OCI-LY7 (cell line): Measurements from ENCODE around the gene MAN1C1. TPM values are rescaled to one million over a fixed set of nuclear protein-coding genes. Genes with fewer than 3 reads are reported as not detected.

Experiments
- BruUV-seq: library from RNA; stranded (reverse); fragments of 400-500 nt; replicated peaks from 2 replicates; lab custom pipeline; 2021; lab: Mats Ljungman, UMichigan
- CTCF ChIA-PET: fragments of 300-600 bp; sonication (Branson Sonifier 250); formaldehyde crosslinking; loops from one replicate; lab custom pipeline; 2022; ENCODE audit warnings: antibody characterized with exemption; ENCODE audit not compliant: unreplicated experiment; lab: Charles Lee
- POLR2A ChIA-PET: fragments of 300-600 bp; sonication (Branson Sonifier 250); formaldehyde crosslinking; loops from one replicate; lab custom pipeline; 2022; ENCODE audit warnings: antibody characterized with exemption; lab: Charles Lee
- DNase-seq: peaks from one replicate; pipeline ENCODE4 v3.0.0-alpha.2; 2015; ENCODE audit warnings: low spot score
- H2AFZ ChIP-seq: fragments of 200-600 bp; sonication (generic), shearing (Covaris generic); 2 replicates; pipeline ENCODE4 v1.6.1; 2014; ENCODE audit warnings: mild to moderate bottlenecking, antibody characterized with exemption, low read length, moderate library complexity
- H3K27ac ChIP-seq: fragments of 200-600 bp; sonication (generic); 2 replicates; pipeline ENCODE4 v1.5.1; 2014; ENCODE audit warnings: mixed run types, low read depth, mild to moderate bottlenecking, moderate library complexity, low read length, inconsistent platforms; ENCODE audit not compliant: poor library complexity, severe bottlenecking
- H3K36me3 ChIP-seq: fragments of 200-600 bp; sonication (generic); 2 replicates; pipeline ENCODE4 v1.6.1; 2014; ENCODE audit warnings: mild to moderate bottlenecking, antibody characterized with exemption, low read length, moderate library complexity, mixed read lengths; ENCODE audit not compliant: insufficient read depth
- H3K4me1 ChIP-seq: fragments of 200-600 bp; sonication (generic); 2 replicates; pipeline ENCODE4 v1.5.1; 2014; ENCODE audit warnings: mild to moderate bottlenecking, low read length; ENCODE audit not compliant: insufficient read depth, poor library complexity, severe bottlenecking
- H3K4me2 ChIP-seq: fragments of 200-600 bp; sonication (generic); 2 replicates; pipeline ENCODE4 v1.6.1; 2014; ENCODE audit warnings: mild to moderate bottlenecking, low read length
- H3K4me3 ChIP-seq: fragments of 200-600 bp; sonication (generic); 2 replicates; pipeline ENCODE4 v1.5.1; 2014; ENCODE audit warnings: mild to moderate bottlenecking, low read depth, low read length; ENCODE audit not compliant: poor library complexity, severe bottlenecking
- H3K79me2 ChIP-seq: fragments of 200-600 bp; sonication (generic); 2 replicates; pipeline ENCODE4 v1.6.1; 2016; ENCODE audit warnings: low read depth, mild to moderate bottlenecking, low read length, moderate library complexity, mixed read lengths; ENCODE audit not compliant: insufficient read depth
- H3K9me2 ChIP-seq: fragments of 200-600 bp; sonication (generic); 2 replicates; pipeline ENCODE4 v1.6.1; 2016; ENCODE audit warnings: mild to moderate bottlenecking, low read length, mixed read lengths; ENCODE audit not compliant: insufficient read depth
- H3K9me3 ChIP-seq: fragments of 200-600 bp; sonication (generic); 2 replicates; pipeline ENCODE4 v1.6.1; 2014; ENCODE audit warnings: mild to moderate bottlenecking, mixed run types, low read length, mixed read lengths
- H4K20me1 ChIP-seq: fragments of 200-600 bp; sonication (generic); 2 replicates; pipeline ENCODE4 v1.6.1; 2014; ENCODE audit warnings: mild to moderate bottlenecking, antibody characterized with exemption, low read length, moderate library complexity, mixed read lengths; ENCODE audit not compliant: insufficient read depth
- EZH2phosphoT487 ChIP-seq: fragments of 200-600 bp; sonication (generic); IDR thresholded peaks from 2 replicates; pipeline ENCODE4 v1.6.1; 2018; ENCODE audit warnings: low read depth, borderline replicate concordance, mild to moderate bottlenecking, mixed run types, antibody characterized with exemption, low read length, moderate library complexity, mixed read lengths
- intact Hi-C: fragments of 100-400 bp; cut with micrococcal nuclease; formaldehyde crosslinking; loops from one replicate; pipeline ENCODE4 v1.10.0; 2022; ENCODE audit not compliant: unreplicated experiment
- total RNA-seq, 2 experiments: library from RNA; depleted of rRNA in 1 of 2; stranded (reverse); fragments of >200 nt in 1 of 2; shearing (Covaris generic) in 1 of 2; gene quantifications; 2 replicates each; pipeline ENCODE4 v1.2.3, GENCODE V29; 2014 to 2022
- TF ChIP-seq, protein P1 (sequence below): fragments of 200-600 bp; sonication (generic); conservative IDR thresholded peaks from 2 replicates; pipeline ENCODE4 v1.5.1; 2014; ENCODE audit warnings: mild to moderate bottlenecking, antibody characterized with exemption, low read length, moderate library complexity, mixed read lengths

MAN1C1 gene
- total RNA-seq, 2 experiments from 2014 or later, result 3.0 to 4.9 TPM

GRCh38 chr1:25750923-25751605 is 134.5 kb downstream of the MAN1C1 start:
- no peak overlapping the region for H2AFZ ChIP-seq
- no peak overlapping the region for H3K4me3 ChIP-seq
- no peaks in the 10 kb centered on the region for H3K79me2 ChIP-seq
- no peaks in the 10 kb centered on the region for H3K9me3 ChIP-seq
- H3K4me2 ChIP-seq, result no peak overlapping the region
- no peak overlapping the region for H3K27ac ChIP-seq
- POLR2A ChIA-PET, result no interaction called here
- H3K4me1 ChIP-seq, result peaks cover 5% of the 10 kb centered on the region
- no peak for DNase-seq
- intact Hi-C loops, result no loop called here
- no peaks in the 10 kb centered on the region for H3K9me2 ChIP-seq
- TF ChIP-seq EZH2phosphoT487, result no peak
- TF ChIP-seq, protein P1, sequence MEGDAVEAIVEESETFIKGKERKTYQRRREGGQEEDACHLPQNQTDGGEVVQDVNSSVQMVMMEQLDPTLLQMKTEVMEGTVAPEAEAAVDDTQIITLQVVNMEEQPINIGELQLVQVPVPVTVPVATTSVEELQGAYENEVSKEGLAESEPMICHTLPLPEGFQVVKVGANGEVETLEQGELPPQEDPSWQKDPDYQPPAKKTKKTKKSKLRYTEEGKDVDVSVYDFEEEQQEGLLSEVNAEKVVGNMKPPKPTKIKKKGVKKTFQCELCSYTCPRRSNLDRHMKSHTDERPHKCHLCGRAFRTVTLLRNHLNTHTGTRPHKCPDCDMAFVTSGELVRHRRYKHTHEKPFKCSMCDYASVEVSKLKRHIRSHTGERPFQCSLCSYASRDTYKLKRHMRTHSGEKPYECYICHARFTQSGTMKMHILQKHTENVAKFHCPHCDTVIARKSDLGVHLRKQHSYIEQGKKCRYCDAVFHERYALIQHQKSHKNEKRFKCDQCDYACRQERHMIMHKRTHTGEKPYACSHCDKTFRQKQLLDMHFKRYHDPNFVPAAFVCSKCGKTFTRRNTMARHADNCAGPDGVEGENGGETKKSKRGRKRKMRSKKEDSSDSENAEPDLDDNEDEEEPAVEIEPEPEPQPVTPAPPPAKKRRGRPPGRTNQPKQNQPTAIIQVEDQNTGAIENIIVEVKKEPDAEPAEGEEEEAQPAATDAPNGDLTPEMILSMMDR, result no peak
- no peaks in the 10 kb centered on the region for H3K36me3 ChIP-seq
- BruUV-seq, result no TSS peak
- H4K20me1 ChIP-seq, result no peaks in the 10 kb centered on the region
- CTCF ChIA-PET, result no interaction called here

DNA sequence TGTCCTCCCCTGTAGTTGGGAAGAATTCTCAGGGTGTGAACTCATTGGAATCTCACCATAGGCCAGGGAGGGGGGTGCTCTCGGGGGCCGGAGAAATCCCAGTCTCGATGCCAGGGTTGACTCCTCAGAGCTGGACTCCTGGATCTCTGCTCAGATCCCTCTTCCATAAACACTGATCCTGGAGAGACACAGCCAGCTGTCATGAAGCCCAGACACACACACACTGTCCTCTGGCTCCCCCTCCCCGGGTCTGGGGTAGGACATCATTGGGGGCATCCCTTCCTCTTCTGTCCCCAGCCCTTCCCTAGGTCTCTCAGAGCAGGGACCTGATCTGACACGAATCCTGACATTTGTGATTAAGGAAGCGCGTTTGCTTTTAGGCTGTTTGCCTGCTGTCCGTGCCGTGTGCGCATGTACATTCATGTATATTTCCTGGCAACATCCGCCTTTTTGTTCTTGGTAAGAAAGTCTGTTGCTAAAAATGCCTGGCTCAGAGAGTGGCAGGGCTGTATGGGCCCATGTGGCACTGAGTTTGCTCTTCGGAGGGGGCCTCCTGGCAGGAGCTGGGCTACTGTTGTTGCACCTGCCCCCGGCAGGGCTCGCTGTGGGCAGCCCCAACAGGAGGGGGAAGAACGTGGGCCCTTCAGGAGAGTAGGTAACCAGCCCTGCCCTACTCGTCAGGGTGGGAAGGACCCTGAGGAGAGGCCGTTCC is 138.0 kb downstream of the MAN1C1 start:
- ChIA-PET POLR2A (interaction anchor here (0.6 kb wide), 1 partner anchor 87 kb away, joined by 5 read pairs; no protein-coding TSS in a partner anchor), CTCF (no interaction called here)
- H4K20me1 ChIP-seq, result no peaks in the 10 kb centered on the region
- BruUV-seq, result no TSS peak
- no peaks in the 10 kb centered on the region for H3K9me3 ChIP-seq
- intact Hi-C loops, result no loop called here
- no peaks in the 10 kb centered on the region for H3K36me3 ChIP-seq
- H3K4me2 ChIP-seq, result no peak overlapping the region
- DNase-seq, result no peak
- TF ChIP-seq, protein P1, result no peak
- no peak for TF ChIP-seq EZH2phosphoT487
- H3K9me2 ChIP-seq, result no peaks in the 10 kb centered on the region
- H3K4me1 ChIP-seq, result peaks cover 10% of the 10 kb centered on the region
- H2AFZ ChIP-seq, result no peak overlapping the region
- H3K4me3 ChIP-seq, result no peak overlapping the region
- no peak overlapping the region for H3K27ac ChIP-seq
- no peaks in the 10 kb centered on the region for H3K79me2 ChIP-seq
